ENCODE results near the gene POLR2M.
A peak's percentile ranks its signal among the peaks of the same experiment; 100 is the strongest.

POLR2M gene

GRCh38 chr15:57732526-57733331 lies 26.2 kb downstream of the POLR2M start:
- peak; percentile 72 for DNase-seq (ENCODE audit: low read depth)
- no peak overlapping the region for H3K4me3 ChIP-seq (replicated peaks; ENCODE audit: low read depth, low read length)
- TF ChIP-seq CTCF (IDR thresholded peaks at IDR 0.05; ENCODE audit: low read length, missing control alignments): peak; percentile 93

GRCh38 chr15:57734860-57735259 lies 28.3 kb downstream of the POLR2M start:
- no peak for DNase-seq (ENCODE audit: low read depth)
- H3K4me3 ChIP-seq (replicated peaks; ENCODE audit: low read depth, low read length): no peak overlapping the region
- TF ChIP-seq CTCF (IDR thresholded peaks at IDR 0.05; ENCODE audit: low read length, missing control alignments): no peak

GRCh38 chr15:57735431-57735830 lies 28.9 kb downstream of the POLR2M start:
- no peak for DNase-seq (ENCODE audit: low read depth)
- no peak overlapping the region for H3K4me3 ChIP-seq (replicated peaks; ENCODE audit: low read depth, low read length)
- no peak for TF ChIP-seq CTCF (IDR thresholded peaks at IDR 0.05; ENCODE audit: low read length, missing control alignments)

GRCh38 chr15:57735891-57736290 lies 29.4 kb downstream of the POLR2M start:
- H3K4me3 ChIP-seq (replicated peaks; ENCODE audit: low read depth, low read length): no peak overlapping the region
- DNase-seq (ENCODE audit: low read depth): no peak
- TF ChIP-seq CTCF (IDR thresholded peaks at IDR 0.05; ENCODE audit: low read length, missing control alignments): no peak

GRCh38 chr15:57736591-57736990 lies 30.1 kb downstream of the POLR2M start:
- no peak for TF ChIP-seq CTCF (IDR thresholded peaks at IDR 0.05; ENCODE audit: low read length, missing control alignments)
- DNase-seq (ENCODE audit: low read depth): no peak
- no peak overlapping the region for H3K4me3 ChIP-seq (replicated peaks; ENCODE audit: low read depth, low read length)

- no peak for TF ChIP-seq CTCF (IDR thresholded peaks at IDR 0.05; ENCODE audit: low read length, missing control alignments)
- no peak for DNase-seq (ENCODE audit: low read depth)
- no peak overlapping the region for H3K4me3 ChIP-seq (replicated peaks; ENCODE audit: low read depth, low read length)
These were observed 32.3 kb downstream of the POLR2M start for GRCh38 chr15:57738734-57739237.

- no peak for DNase-seq (ENCODE audit: low read depth)
- H3K4me3 ChIP-seq (replicated peaks; ENCODE audit: low read depth, low read length): no peak overlapping the region
- no peak for TF ChIP-seq CTCF (IDR thresholded peaks at IDR 0.05; ENCODE audit: low read length, missing control alignments)
These were observed 33.5 kb downstream of the POLR2M start for GRCh38 chr15:57740048-57740447.
